SK-N-SH treated with all-trans-retinoic acid at 6 μM for 48 hours (cell line): ENCODE data around the gene AIRE.

Experiments
- ATAC-seq: fragments of 200-7000 bp; cut with Tn5 transposase; 3 replicates; pipeline ENCODE4 v1.9.1; 2020; ENCODE audit warnings: mild to moderate bottlenecking, moderate library complexity
- ARNTL ChIP-seq: fragments of 450-650 bp; formaldehyde crosslinking; IDR thresholded peaks from 2 replicates; pipeline ENCODE4 v1.5.0; 2020; ENCODE audit warnings: low read depth, mild to moderate bottlenecking, moderate library complexity, borderline replicate concordance
- BACH2 ChIP-seq: fragments of 250-450 bp; sonication (Bioruptor Pico); IDR thresholded peaks from 2 replicates; pipeline ENCODE4 v1.9.0; 2021; ENCODE audit warnings: mild to moderate bottlenecking, borderline replicate concordance
- CSRNP3 ChIP-seq: fragments of 250-450 bp; sonication (Bioruptor Pico); IDR thresholded peaks from 2 replicates; pipeline ENCODE4 v1.5.1; 2021; ENCODE audit warnings: mild to moderate bottlenecking, moderate library complexity
- GLIS3 ChIP-seq: fragments of 250-450 bp; sonication (Bioruptor Pico); IDR thresholded peaks from 2 replicates; pipeline ENCODE4 v1.5.0; 2020; ENCODE audit warnings: mild to moderate bottlenecking, moderate library complexity
- ISL1 ChIP-seq: fragments of 250-450 bp; sonication (Bioruptor Pico); IDR thresholded peaks from 2 replicates; pipeline ENCODE4 v2.1.2; 2022; ENCODE audit warnings: mild to moderate bottlenecking, moderate library complexity
- OSR1 ChIP-seq: fragments of 250-450 bp; sonication (Bioruptor Pico); IDR thresholded peaks from 2 replicates; pipeline ENCODE4 v1.8.0; 2022; ENCODE audit warnings: moderate library complexity, mild to moderate bottlenecking, inconsistent platforms
- PATZ1 ChIP-seq: fragments of 250-450 bp; sonication (Bioruptor Pico); IDR thresholded peaks from 2 replicates; pipeline ENCODE4 v1.8.0; 2020; ENCODE audit warnings: mild to moderate bottlenecking, moderate library complexity, borderline replicate concordance
- PPARA ChIP-seq: fragments of 250-450 bp; sonication (Bioruptor Pico); IDR thresholded peaks from 2 replicates; pipeline ENCODE4 v1.5.0; 2020; ENCODE audit warnings: mild to moderate bottlenecking, borderline replicate concordance
- SNAI2 ChIP-seq: fragments of 250-450 bp; sonication (Bioruptor Pico); IDR thresholded peaks from 2 replicates; pipeline ENCODE4 v1.5.0; 2020; ENCODE audit warnings: mild to moderate bottlenecking, moderate library complexity
- TOX ChIP-seq: fragments of 250-450 bp; sonication (Bioruptor Pico); IDR thresholded peaks from 2 replicates; pipeline ENCODE4 v1.8.0; 2021; ENCODE audit warnings: mild to moderate bottlenecking, moderate library complexity, borderline replicate concordance
- TSHZ2 ChIP-seq: fragments of 250-450 bp; sonication (Bioruptor Pico); IDR thresholded peaks from 2 replicates; pipeline ENCODE4 v1.5.0; 2020; ENCODE audit warnings: mild to moderate bottlenecking, moderate library complexity
- ZC3H10 ChIP-seq: fragments of 250-450 bp; sonication (Bioruptor Pico); IDR thresholded peaks from 2 replicates; pipeline ENCODE4 v1.5.1; 2021; ENCODE audit warnings: mild to moderate bottlenecking, moderate library complexity
- ZFP3 ChIP-seq: fragments of 250-450 bp; sonication (Bioruptor Pico); IDR thresholded peaks from 2 replicates; pipeline ENCODE4 v1.5.0; 2020; ENCODE audit warnings: mild to moderate bottlenecking, moderate library complexity
- ZFP30 ChIP-seq: fragments of 450-650 bp; formaldehyde crosslinking; IDR thresholded peaks from 2 replicates; pipeline ENCODE4 v1.5.0; 2022; ENCODE audit warnings: mild to moderate bottlenecking, moderate library complexity
- ZNF565 ChIP-seq: fragments of 450-650 bp; formaldehyde crosslinking; conservative IDR thresholded peaks from 2 replicates; pipeline ENCODE4 v1.5.0; 2020; ENCODE audit warnings: low read depth, mild to moderate bottlenecking, moderate library complexity
- ZNF70 ChIP-seq: fragments of 450-650 bp; formaldehyde crosslinking; IDR thresholded peaks from 2 replicates; pipeline ENCODE4 v1.5.0; 2020; ENCODE audit warnings: mild to moderate bottlenecking, moderate library complexity
- TF ChIP-seq, protein P1 (sequence below): fragments of 250-450 bp; sonication (Bioruptor Pico); IDR thresholded peaks from 2 replicates; pipeline ENCODE4 v1.8.0; 2021; ENCODE audit warnings: low read depth, mild to moderate bottlenecking, moderate library complexity, borderline replicate concordance
- TF ChIP-seq, protein P2 (sequence below): fragments of 250-450 bp; sonication (Bioruptor Pico); IDR thresholded peaks from 2 replicates; pipeline ENCODE4 v1.5.1; 2020; ENCODE audit warnings: low read depth, mild to moderate bottlenecking, moderate library complexity

AIRE gene

DNA sequence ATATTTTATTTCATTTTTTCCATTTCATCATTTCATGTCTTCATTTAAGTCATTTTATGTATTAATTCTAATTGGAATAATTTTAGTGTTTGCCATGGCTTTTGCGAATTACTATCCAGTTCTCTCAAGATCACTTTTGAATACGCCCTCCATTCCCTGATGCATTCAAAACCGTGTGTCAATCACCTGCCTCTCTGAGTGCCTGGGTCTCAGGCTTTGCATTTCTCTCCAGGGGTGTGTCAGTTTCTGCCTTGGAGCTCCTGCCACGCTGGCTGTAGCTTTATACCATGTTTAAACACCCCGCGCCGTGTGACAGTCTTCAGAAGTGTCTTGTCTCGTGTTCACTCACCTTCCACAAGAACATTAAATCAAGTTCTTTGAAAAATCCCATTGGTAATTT, 16.6 kb upstream of the AIRE start (continued):
- TF ChIP-seq TSHZ2 (CRISPR knock-in tag) (no peak), PPARA (CRISPR knock-in tag) (no peak), ZNF70 (CRISPR knock-in tag) (no peak), GLIS3 (CRISPR knock-in tag) (no peak), TOX (no peak)

DNA sequence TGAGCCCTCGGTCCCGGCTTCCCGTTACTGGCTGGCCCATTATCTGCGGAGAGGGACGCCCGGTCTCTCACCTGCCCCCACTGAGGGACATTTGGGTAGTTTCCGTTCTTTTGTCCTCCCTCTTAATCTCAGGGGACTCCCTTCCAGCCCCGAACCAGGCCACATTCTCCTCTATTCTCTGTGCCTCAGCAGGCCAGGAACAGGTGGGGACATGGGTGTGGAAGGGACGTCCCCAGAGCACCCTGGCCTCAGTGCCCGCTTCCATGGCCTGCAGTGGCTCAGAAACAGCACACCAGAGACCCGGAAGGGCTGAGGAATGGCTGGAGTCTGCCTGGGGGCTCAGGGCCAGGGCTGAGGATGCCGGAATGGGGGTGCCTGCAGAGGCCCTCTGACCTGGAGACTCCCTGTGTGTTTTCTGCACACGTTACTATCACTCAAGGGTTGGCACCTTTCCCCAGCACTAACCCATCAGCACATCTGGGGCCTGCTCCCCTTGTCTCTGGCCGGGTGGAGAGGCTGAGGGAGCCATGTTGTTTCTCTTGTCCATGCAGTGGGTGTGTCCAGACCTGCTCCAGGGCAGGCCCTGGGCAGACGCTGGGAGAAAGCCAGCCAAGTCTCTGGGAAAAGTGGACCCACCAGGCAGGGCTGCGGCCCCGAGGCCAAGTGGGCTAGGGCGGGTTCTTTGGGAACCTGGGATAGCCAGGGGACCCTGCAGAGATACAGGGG, 14.0 kb upstream of the AIRE start:
- ATAC-seq: no peak
- no peak for TF ChIP-seq ZC3H10 (CRISPR knock-in tag)
- TF ChIP-seq GLIS3 (CRISPR knock-in tag): no peak
- TF ChIP-seq ZNF70 (CRISPR knock-in tag): no peak
- TF ChIP-seq PATZ1 (CRISPR knock-in tag): no peak
- TF ChIP-seq ZNF565 (CRISPR knock-in tag): no peak
- TF ChIP-seq ZFP30 (CRISPR knock-in tag): no peak
- TF ChIP-seq ZFP3 (CRISPR knock-in tag): no peak
- TF ChIP-seq, protein P1, sequence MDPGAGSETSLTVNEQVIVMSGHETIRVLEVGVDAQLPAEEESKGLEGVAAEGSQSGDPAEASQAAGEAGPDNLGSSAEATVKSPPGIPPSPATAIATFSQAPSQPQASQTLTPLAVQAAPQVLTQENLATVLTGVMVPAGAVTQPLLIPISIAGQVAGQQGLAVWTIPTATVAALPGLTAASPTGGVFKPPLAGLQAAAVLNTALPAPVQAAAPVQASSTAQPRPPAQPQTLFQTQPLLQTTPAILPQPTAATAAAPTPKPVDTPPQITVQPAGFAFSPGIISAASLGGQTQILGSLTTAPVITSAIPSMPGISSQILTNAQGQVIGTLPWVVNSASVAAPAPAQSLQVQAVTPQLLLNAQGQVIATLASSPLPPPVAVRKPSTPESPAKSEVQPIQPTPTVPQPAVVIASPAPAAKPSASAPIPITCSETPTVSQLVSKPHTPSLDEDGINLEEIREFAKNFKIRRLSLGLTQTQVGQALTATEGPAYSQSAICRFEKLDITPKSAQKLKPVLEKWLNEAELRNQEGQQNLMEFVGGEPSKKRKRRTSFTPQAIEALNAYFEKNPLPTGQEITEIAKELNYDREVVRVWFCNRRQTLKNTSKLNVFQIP (CRISPR knock-in tag): no peak
- no peak for TF ChIP-seq TOX
- TF ChIP-seq, protein P2, sequence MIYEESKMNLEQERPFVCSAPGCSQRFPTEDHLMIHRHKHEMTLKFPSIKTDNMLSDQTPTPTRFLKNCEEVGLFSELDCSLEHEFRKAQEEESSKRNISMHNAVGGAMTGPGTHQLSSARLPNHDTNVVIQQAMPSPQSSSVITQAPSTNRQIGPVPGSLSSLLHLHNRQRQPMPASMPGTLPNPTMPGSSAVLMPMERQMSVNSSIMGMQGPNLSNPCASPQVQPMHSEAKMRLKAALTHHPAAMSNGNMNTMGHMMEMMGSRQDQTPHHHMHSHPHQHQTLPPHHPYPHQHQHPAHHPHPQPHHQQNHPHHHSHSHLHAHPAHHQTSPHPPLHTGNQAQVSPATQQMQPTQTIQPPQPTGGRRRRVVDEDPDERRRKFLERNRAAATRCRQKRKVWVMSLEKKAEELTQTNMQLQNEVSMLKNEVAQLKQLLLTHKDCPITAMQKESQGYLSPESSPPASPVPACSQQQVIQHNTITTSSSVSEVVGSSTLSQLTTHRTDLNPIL: no peak
- TF ChIP-seq CSRNP3 (CRISPR knock-in tag): no peak

DNA sequence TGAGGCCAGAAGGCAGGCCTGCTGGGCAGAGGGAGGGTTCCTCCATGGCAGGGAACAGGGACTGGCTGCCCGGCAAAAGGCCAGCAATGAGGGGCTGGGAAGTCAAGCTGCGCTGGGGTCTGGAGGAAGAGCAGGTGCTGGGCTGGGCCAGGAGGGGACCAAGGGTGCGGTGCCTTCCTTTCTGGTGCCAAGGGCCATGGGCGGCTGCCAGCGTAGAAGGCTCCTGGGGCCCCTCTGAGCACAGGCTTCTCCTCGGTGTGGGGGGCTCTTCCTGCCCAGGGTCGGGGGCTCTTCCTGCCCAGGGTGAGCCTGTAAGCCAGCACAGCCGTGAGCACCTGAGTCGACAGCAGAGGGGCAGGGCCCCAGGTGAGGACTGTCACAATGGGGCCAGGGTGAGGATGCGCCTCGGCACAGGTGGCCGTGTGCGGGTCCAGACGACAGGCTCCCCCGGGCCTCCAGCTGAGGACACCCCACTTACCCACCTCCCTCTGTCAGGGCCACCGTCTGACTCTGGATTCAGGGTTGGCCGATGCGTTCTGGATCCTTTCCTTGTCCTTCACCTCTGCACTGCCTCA, 13.3 kb upstream of the AIRE start:
- TF ChIP-seq PPARA (CRISPR knock-in tag) (no peak), CSRNP3 (CRISPR knock-in tag) (no peak), BACH2 (CRISPR knock-in tag) (no peak), ARNTL (CRISPR knock-in tag) (no peak), TOX (no peak), ZC3H10 (CRISPR knock-in tag) (no peak), ISL1 (no peak), ZFP30 (CRISPR knock-in tag) (no peak), SNAI2 (CRISPR knock-in tag) (no peak), OSR1 (CRISPR knock-in tag) (no peak)
- TF ChIP-seq, protein P2: no peak
- ATAC-seq: no peak
